ENCODE data around the gene TNRC6A. TPM values are rescaled to one million over a fixed set of nuclear protein-coding genes. Genes with fewer than 3 reads are reported as not detected.
"Not testable (repeated sequence)": the region's sequence is repeated elsewhere in the genome, so short reads cannot be mapped to it uniquely, and the experiment has no call there.

Gene TNRC6A
- total and polyA plus RNA-seq, 12 donors, result 32.0 to 83.3 (median 54.0) TPM

DNA sequence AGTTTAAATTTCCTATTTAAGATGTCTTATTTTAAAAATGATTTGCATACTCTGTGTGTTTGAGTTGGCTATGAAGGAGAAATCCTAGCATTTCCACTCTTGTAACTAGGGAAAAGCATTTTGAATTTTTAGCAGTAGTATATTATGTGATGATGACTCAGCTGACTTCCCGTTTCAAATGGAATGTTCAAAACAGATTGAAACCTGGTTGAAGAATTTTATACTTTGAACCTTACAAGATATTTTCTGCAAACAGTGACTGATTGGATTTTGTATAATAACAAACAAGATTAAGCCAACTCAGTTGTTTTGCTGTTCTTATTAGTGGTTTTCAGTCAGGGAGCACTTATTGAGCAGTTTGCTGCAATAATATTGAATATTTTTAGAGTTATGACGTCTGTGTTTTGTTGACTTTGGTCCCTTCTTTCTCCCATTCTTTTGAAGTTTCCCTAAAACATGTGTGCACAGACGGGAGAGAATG, 8.0 kb downstream of the TNRC6A start:
- Histone ChIP-seq H3K9me3 (replicated peaks in 1 of 3) (no peaks in the 10 kb centered on the region), H3K4me3 (peak overlapping the region in 1 of 4 donors; percentile 6), H3K27ac (peak overlapping the region; percentile 10 to 69 (median 67)), H3K27me3 (no peaks in the 10 kb centered on the region), H3K36me3 (replicated peaks in 1 of 2) (peaks cover 0 to 7% of the 10 kb centered on the region in 2 donors), H3K4me1 (replicated peaks in 1 of 2) (peaks cover 55 to 100% of the 10 kb centered on the region in 2 donors)
- no peak for DNase-seq
- WGBS, 4 donors, result 11 to 15% (median 12%) methylated on average over 3 of the region's 3 CpGs
- intact Hi-C loops (cut with DNase I), result no loop called here
- no peak for TF ChIP-seq POLR2A (IDR thresholded peaks at IDR 0.05)

DNA sequence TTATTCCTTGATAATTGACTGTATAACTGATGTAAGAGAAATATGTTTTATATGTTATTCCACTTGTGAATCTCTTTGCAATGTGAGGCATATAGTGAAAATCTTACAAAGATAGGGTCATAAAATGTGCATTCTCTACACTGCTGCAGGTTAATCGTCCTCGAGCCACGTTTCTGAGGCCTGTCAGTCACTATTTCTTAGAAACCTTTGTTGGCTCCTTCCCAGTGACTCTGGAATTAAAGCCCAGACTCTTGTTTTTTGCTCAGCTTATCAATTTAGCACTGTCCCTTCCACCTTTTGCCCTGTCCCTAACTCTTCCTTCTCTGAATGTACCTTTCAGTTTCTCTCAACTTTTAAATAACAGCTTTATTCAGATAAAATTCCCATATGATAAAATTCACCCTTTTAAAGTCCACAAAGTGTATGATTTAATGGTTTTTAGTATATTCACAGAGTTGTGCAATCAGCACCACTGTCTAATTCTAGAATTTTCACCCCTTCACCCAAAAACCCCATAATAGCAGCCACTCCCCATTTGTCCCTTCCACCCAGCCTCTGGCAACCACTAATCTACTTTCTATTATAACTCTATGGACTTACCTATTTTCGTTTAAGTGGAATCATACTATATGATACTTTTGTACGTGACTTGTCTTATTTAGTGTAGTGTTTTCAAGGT, 8.6 kb downstream of the TNRC6A start:
- H3K4me3 ChIP-seq, result peak overlapping the region in 1 of 4 donors; percentile 6
- H3K27me3 ChIP-seq, result no peaks in the 10 kb centered on the region
- peaks cover 0 to 4% of the 10 kb centered on the region in 2 donors for H3K36me3 ChIP-seq (replicated peaks in 1 of 2)
- TF ChIP-seq, protein P1, sequence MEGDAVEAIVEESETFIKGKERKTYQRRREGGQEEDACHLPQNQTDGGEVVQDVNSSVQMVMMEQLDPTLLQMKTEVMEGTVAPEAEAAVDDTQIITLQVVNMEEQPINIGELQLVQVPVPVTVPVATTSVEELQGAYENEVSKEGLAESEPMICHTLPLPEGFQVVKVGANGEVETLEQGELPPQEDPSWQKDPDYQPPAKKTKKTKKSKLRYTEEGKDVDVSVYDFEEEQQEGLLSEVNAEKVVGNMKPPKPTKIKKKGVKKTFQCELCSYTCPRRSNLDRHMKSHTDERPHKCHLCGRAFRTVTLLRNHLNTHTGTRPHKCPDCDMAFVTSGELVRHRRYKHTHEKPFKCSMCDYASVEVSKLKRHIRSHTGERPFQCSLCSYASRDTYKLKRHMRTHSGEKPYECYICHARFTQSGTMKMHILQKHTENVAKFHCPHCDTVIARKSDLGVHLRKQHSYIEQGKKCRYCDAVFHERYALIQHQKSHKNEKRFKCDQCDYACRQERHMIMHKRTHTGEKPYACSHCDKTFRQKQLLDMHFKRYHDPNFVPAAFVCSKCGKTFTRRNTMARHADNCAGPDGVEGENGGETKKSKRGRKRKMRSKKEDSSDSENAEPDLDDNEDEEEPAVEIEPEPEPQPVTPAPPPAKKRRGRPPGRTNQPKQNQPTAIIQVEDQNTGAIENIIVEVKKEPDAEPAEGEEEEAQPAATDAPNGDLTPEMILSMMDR (IDR thresholded peaks at IDR 0.05), result no peak
- TF ChIP-seq POLR2A (IDR thresholded peaks at IDR 0.05), result no peak
- peaks cover 51 to 100% of the 10 kb centered on the region in 2 donors for H3K4me1 ChIP-seq (replicated peaks in 1 of 2)
- WGBS, 4 donors, result 46 to 61% (median 57%) methylated on average over 5 of the region's 5 CpGs
- intact Hi-C loops (cut with DNase I), result no loop called here
- peak overlapping the region; percentile 10 to 69 (median 67) for H3K27ac ChIP-seq
- no peaks in the 10 kb centered on the region for H3K9me3 ChIP-seq (replicated peaks in 1 of 3)
- no peak for DNase-seq

DNA sequence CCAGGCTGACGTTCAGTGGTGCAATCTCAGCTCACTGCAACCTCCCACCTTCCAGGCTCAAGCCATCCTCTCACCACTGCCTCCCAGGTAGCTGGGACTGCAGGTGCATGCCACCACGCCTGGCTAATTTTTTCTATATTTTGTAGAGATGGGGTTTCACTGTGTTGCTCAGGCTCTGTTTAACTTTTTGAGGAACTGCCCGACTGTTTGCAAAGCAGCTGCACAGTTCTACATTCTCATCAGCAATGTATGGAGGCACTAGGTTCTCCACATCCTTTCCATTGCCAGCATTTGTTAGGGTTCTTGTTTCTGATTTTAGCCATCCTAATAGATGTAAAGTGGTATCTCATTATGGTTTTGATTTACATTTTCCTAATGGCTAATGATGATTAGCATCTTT, 9.4 kb downstream of the TNRC6A start:
- peaks cover 47 to 100% of the 10 kb centered on the region in 2 donors for H3K4me1 ChIP-seq (replicated peaks in 1 of 2)
- no peaks in the 10 kb centered on the region for H3K27me3 ChIP-seq
- 78 to 93% (median 84%) methylated on average over 3 of the region's 3 CpGs for WGBS, 4 donors
- H3K27ac ChIP-seq, result peak overlapping the region in 3 of 5 donors; percentile 45 to 69 (median 68)
- intact Hi-C loops (cut with DNase I), result no loop called here
- DNase-seq, result no peak
- TF ChIP-seq, protein P1 (IDR thresholded peaks at IDR 0.05), result no peak
- TF ChIP-seq POLR2A (IDR thresholded peaks at IDR 0.05), result no peak
- H3K9me3 ChIP-seq (replicated peaks in 1 of 3), result no peaks in the 10 kb centered on the region
- no peak overlapping the region for H3K4me3 ChIP-seq
- no peaks in the 10 kb centered on the region for H3K36me3 ChIP-seq (replicated peaks in 1 of 2)

DNA sequence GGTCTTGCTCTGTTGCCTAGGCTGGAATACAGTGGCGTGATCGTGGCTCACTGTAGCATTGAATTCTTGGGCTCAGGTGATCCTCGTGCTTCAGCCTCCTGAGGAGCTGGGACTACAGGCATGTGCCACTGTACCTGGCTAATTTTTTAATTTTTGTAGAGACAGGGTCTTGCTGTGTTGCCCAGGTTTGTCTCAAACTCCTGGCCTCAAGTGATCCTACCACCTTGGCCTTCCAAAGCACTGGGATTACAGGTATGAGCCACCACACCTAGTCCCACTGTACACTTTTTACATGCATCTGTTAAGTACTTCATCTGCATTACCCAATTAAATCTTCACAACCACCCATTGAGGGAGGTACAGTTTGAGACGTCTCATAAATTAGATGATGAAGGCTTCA, 12.4 kb downstream of the TNRC6A start:
- DNase-seq, result no peak
- H3K27ac ChIP-seq, result peak overlapping the region in 1 of 5 donors; percentile 0
- TF ChIP-seq, protein P1 (IDR thresholded peaks at IDR 0.05), result no peak
- no peak for TF ChIP-seq POLR2A (IDR thresholded peaks at IDR 0.05)
- WGBS, 4 donors, result 85 to 99% (median 94%) methylated on average over 4 of the region's 4 CpGs
- no peak overlapping the region for H3K4me3 ChIP-seq
- peaks cover 48 to 98% of the 10 kb centered on the region in 2 donors for H3K4me1 ChIP-seq (replicated peaks in 1 of 2)
- no peaks in the 10 kb centered on the region for H3K9me3 ChIP-seq (replicated peaks in 1 of 3)
- no peaks in the 10 kb centered on the region for H3K27me3 ChIP-seq
- intact Hi-C loops (cut with DNase I), result no loop called here
- no peaks in the 10 kb centered on the region for H3K36me3 ChIP-seq (replicated peaks in 1 of 2)

DNA sequence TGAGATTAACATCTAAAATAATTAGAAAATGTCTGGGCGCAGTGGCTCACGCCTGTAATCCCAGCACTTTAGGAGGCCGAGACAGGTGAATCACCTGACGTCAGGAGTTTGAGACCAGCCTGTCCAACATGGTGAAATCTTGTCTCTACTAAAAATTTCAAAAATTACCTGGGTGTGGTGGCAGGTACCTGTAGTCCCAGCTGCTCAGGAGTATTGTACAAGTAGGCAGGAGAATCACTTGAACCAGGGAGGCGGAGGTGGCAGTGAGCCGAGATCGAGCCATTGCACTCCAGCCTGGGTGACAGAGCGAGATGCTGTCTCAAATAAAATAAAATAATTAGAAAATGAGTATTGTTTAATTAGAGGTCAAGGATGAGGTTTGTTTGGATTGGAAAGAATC, 13.2 kb downstream of the TNRC6A start:
- intact Hi-C loops (cut with DNase I), result not testable (repeated sequence)

More for the DNA sequence above, 13.2 kb downstream of the TNRC6A start:
- not testable (repeated sequence) for H3K4me3 ChIP-seq; H3K36me3 ChIP-seq (replicated peaks in 1 of 2); H3K9me3 ChIP-seq (replicated peaks in 1 of 3); DNase-seq; H3K27me3 ChIP-seq
- WGBS, 4 donors, result 91 to 96% (median 92%) methylated on average over 8 of the region's 8 CpGs
- H3K4me1 ChIP-seq (replicated peaks in 1 of 2), result peaks cover 45 to 98% of the 10 kb centered on the region in 2 donors
- peak overlapping the region in 2 of 5 donors; percentile 0 to 13 for H3K27ac ChIP-seq

All from adrenal gland (tissue), 12 donors.